Myometrial cell (primary cell): ENCODE data around the gene CXXC4. TPM values are rescaled to one million over a fixed set of nuclear protein-coding genes. Genes with fewer than 3 reads are reported as not detected.

ENCODE experiments used
- total RNA-seq: library from RNA; depleted of rRNA; stranded (reverse); fragments of >200 nt; gene quantifications from 2 replicates; pipeline ENCODE4 v1.2.3, GENCODE V29; 2015

Gene CXXC4
- under 0.01 TPM in 1 of 2 replicates, not detected in the other for total RNA-seq

GRCh38 chr4:104494822-104495559, at the start of gene CXXC4:
Gene CXXC4 (minus strand): TSS chr4:104494894. CDS start chr4:104491802, 3,092 bp downstream.

